ENCODE measurements around the gene CCL1.

CCL1 gene

GRCh38 chr17:34361478-34362061 lies 1.5 kb downstream of the CCL1 start:
- TF ChIP-seq CTCF (IDR thresholded peaks at IDR 0.05; ENCODE audit: borderline replicate concordance, insufficient read depth, low read depth, low read length) = peak; percentile 99
- H3K4me3 ChIP-seq (ENCODE audit: low read depth, low read length) = no peak overlapping the region

GRCh38 chr17:34360601-34361270 lies 2.3 kb downstream of the CCL1 start:
- no peak overlapping the region for H3K4me3 ChIP-seq (ENCODE audit: low read depth, low read length)
- no peak for TF ChIP-seq CTCF (IDR thresholded peaks at IDR 0.05; ENCODE audit: borderline replicate concordance, insufficient read depth, low read depth, low read length)

GRCh38 chr17:34358631-34359030 lies 4.4 kb downstream of the CCL1 start:
- no peak for TF ChIP-seq CTCF (IDR thresholded peaks at IDR 0.05; ENCODE audit: borderline replicate concordance, insufficient read depth, low read depth, low read length)
- no peak overlapping the region for H3K4me3 ChIP-seq (ENCODE audit: low read depth, low read length)

- TF ChIP-seq CTCF (IDR thresholded peaks at IDR 0.05; ENCODE audit: borderline replicate concordance, insufficient read depth, low read depth, low read length) = no peak
- H3K4me3 ChIP-seq (ENCODE audit: low read depth, low read length) = no peak overlapping the region
Measured at GRCh38 chr17:34357398-34357797, 5.6 kb downstream of the CCL1 start.

GRCh38 chr17:34356194-34356593 lies 6.8 kb downstream of the CCL1 start, which contains the start of gene CCL13:
Gene CCL13 (plus strand): TSS chr17:34356480. CDS start chr17:34356527, 47 bp downstream.
- no peak within 1 kb of the TSS for H3K4me3 ChIP-seq (ENCODE audit: low read depth, low read length)
- TF ChIP-seq CTCF (IDR thresholded peaks at IDR 0.05; ENCODE audit: borderline replicate concordance, insufficient read depth, low read depth, low read length) = no peak

GRCh38 chr17:34354637-34355036 lies 8.4 kb downstream of the CCL1 start:
- no peak overlapping the region for H3K4me3 ChIP-seq (ENCODE audit: low read depth, low read length)
- no peak for TF ChIP-seq CTCF (IDR thresholded peaks at IDR 0.05; ENCODE audit: borderline replicate concordance, insufficient read depth, low read depth, low read length)

GRCh38 chr17:34352191-34352590 lies 10.8 kb downstream of the CCL1 start:
- no peak for TF ChIP-seq CTCF (IDR thresholded peaks at IDR 0.05; ENCODE audit: borderline replicate concordance, insufficient read depth, low read depth, low read length)
- no peak overlapping the region for H3K4me3 ChIP-seq (ENCODE audit: low read depth, low read length)

Measured in GM12875 (cell line).